GM11168 (cell line): ENCODE measurements around the gene APMAP.

Source experiments
- in situ Hi-C: fragments of 300-500 bp; cut with MboI; formaldehyde crosslinking; loops from one replicate; pipeline ENCODE4 v1.12.0; 2022; ENCODE audit warnings: low sequenced_read_pairs; ENCODE audit not compliant: unreplicated experiment

APMAP gene

GRCh38 chr20:24994470-24995368 is 2.2 kb upstream of the APMAP start:
- in situ Hi-C loops = loop anchor here (10.0 kb wide), 1 partner anchor 410 kb away; the partner anchor contains the start of gene GINS1

DNA sequence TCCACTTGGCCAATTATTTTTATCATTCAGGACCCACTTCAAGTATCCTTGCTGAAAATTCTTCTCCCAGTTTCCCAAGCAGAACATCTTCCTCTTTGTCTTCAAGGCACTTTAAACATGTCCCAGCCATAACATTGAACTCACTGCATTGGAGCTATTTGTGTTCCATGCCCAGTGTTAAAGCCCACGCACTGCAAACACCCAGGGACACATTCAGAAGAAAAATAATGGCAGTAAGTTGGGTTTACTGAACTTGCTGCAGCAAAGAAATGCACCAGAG is 1.6 kb upstream of the APMAP start:
- in situ Hi-C loops = loop anchor here (10.0 kb wide), 1 partner anchor 411 kb away; the partner anchor contains the start of gene GINS1

GRCh38 chr20:24993337-24994185 is 1.0 kb upstream of the APMAP start:
- in situ Hi-C loops = loop anchor here (10.0 kb wide), 1 partner anchor 411 kb away; the partner anchor contains the start of gene GINS1

GRCh38 chr20:24991897-24992486 is 559 bp downstream of the APMAP start:
- in situ Hi-C loops = loop anchor here (10.0 kb wide), 1 partner anchor 413 kb away; the partner anchor contains the start of gene GINS1

DNA sequence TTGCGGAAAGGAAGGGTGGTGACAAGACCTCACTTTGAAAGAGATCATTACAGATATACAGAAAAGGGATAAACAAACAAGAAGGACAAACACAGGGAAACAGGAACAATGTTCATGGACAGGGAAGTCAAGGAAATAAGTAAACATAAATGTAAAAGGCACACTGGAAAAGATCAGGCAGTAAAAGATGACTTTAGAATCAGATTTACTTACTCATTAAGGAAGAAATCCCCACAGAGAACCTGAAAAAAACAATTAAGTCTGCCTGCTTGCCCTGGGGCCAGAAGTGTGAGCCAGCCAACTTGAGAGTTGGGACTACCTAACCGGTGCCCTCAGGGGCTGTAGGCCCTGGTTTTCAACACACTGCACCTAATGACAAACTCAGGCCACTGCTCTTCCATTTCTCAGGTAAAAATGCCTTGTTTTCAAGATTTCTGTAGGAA is 1.7 kb downstream of the APMAP start:
- in situ Hi-C loops = loop anchor here (10.0 kb wide), 1 partner anchor 414 kb away; the partner anchor contains the start of gene GINS1

DNA sequence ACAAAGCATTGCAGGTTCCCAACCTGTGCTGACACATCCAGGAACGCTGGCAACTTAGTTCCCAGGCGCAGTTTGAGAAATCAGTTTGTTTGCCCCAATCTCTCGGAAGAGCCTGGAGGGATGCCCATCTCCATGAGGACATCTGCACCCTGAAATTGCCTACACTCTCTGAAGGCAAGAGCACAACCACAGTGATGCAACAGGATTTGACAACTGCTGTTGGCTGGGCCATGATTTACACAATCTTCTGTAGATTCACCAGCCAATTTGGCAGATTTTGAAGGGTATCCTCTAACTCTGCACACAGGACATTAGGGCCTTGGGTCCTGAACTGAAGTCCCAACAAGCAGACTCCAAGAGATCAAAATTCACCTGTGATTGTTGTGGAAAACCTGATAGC is 3.4 kb downstream of the APMAP start:
- in situ Hi-C loops = no loop called here

- in situ Hi-C loops = no loop called here
These were observed 4.4 kb downstream of the APMAP start for GRCh38 chr20:24987873-24988835.

GRCh38 chr20:24987244-24987643 is 5.3 kb downstream of the APMAP start:
- in situ Hi-C loops = no loop called here

DNA sequence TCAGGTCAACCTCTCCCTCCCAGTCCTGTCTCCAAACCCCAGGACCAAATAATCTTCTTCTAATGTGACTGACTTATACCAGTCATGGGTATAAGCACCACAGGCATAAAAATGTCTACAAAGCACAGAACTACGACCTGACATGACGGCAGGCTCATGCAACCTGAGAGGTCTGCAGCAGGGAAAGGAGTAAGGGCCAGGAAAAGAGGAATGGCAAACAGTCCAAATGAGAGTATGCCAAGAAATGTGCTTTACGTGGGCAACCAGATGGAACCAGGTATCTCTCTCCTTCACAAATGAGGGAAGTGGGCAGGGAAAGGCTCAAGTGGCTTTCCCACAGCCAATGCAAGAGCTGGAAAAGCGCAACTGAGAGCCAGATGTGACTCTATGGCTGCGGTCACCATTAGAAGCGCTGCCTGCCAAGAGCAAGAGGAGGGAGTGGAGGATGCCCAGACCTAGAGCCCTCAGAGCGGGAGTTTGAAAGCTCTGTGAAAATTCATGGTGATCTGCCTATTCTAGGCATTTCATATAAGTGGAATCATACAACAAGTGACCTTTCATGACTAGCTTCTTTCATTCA is 6.0 kb downstream of the APMAP start:
- in situ Hi-C loops = no loop called here

- in situ Hi-C loops = no loop called here
These were observed 6.7 kb downstream of the APMAP start for GRCh38 chr20:24985802-24986201.

DNA sequence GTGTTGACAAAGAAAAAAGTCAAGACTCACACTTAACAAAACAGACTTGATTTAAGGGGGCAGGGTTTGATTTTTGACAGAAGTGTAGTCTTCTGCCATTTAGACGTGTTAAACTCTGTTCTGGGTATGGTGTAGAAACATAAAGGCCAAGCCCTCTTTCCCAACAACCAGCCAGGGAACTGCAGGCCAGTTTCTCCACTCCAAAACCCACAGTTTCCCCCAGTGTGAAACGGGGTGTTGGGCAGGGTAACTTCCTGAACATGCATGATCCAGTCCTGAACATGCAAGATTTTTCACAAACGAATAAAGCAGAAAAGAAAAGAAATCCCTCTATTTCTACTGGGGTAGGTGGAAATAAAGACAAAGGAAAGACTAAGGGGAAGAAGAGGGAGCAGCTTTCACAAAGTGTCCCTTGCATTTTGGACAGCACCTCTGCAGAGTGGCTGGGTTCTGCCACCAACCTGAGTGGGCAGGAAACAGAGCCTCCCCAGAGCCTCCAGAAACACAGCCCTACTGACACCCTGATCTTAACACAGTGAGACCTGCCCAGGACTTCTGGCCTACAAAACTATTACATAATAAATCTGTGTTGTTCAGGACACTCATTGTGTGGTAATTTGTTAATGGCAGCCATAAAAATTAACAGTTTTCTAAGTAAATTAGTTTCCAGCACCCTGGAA is 7.5 kb downstream of the APMAP start:
- in situ Hi-C loops = no loop called here

GRCh38 chr20:24983896-24984295 is 8.7 kb downstream of the APMAP start:
- in situ Hi-C loops = no loop called here

DNA sequence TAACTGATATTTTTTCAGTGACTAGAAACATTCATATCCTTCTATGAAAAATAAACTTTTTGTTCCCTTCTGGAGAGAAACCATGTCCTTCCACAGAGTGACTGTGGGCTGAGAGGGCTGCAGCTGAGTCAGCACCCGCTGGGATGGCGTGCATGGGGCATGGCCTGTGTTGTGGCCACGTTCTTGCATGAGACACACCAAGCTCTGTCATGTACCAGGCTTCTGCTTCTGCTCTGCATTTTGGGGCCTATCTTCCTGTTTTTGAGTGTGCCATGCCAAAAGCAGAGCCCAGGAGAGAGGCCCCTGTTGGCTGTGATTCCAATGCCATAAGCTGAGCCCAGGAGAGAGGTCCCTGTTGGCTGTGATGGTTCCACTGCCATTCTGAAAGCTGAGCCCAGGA is 10.8 kb downstream of the APMAP start:
- in situ Hi-C loops = no loop called here

DNA sequence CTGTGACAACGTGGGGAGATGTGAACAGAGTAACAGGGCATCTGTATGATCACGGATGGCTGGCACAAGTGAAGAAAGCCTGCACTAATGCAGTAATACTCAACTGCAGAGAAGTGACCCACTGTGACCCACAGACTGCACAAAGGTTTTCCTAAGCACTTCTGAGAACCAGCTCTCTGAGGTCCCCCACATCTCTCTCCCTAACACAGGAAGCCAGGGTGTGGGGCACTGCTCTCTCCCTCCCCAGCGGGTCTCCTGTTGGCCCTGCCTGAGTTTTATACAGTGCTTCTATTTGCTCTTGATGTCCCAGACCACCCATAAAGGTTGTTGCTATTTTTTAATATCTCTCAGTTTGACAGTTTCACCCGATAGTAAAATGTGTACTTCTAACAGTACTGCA is 11.3 kb downstream of the APMAP start:
- in situ Hi-C loops = no loop called here

DNA sequence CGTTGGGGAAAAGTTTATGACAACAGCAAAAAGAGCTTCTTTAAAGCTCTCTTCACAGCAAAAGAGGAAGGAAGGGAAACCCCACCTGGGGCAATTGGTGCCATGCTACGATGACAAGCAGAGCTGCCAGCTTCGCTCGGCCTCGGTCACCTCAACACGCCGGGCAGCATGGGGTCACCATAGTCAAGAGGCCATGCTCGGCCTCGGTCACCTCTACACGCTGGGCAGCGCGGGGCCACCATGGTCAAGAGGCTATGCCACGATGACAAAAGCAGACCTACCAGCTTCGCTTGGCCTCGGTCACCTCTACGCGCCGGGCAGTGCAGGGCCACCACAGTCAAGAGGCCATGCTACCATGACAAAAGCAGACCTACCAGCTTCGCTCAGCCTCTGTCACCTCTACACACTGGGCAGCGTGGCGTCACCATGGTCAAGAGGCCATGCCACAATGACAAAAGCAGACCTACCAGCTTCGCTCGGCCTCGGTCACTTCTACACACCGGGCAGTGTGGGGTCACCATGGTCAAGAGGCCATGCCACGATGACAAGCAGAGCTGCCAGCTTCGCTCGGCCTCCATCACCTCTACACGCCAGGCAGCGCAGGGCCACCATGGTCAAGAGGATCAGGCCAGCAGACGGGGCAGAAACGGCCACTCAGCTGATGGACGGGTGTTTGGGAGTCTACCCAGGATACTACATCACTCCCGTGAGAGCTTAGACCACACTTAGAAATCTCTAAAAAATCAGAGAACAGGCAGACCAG is 12.1 kb downstream of the APMAP start:
- in situ Hi-C loops = no loop called here

DNA sequence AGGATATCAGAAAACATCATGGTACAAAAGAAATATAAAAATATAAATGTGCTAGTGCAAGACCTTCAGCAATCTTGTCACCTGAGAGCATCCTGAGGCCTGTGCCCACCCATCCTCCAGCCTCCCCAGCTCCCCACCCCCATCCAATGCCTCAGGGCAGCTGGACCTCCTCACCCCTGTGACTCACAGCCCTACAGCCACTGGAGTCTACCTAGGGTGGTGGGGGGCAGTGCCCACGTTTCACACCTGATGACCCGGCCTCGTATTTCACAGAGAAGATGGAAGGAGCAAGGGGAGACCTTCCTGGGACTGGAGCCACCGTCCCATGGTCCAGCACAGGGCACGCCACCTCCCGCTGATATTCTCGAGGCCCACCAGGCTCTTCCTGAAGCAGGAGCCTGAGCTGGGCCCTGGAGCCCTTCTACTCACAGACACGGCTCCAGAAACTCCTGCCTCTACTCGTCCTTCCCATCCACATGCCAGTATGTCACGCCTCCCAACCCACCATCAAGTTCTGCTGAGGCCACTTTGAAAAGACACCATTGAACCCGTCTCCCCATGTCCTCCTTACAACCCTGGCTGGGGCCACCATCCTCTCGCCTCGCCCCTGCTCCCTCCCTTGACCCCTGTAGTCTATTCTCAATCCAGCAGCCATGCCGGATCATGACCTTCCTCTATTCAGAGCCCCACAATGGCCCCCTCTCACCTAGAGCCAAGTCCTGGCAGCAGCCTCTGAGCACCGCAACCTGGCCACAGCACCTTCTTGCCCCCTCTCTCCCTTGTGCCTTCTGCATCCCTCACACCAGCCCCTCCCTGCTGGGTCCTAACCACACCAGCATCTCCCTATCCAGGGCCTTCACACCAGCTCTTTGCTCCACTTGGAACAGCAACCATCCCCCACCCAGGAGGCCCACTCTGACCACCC is 13.3 kb downstream of the APMAP start:
- in situ Hi-C loops = no loop called here

DNA sequence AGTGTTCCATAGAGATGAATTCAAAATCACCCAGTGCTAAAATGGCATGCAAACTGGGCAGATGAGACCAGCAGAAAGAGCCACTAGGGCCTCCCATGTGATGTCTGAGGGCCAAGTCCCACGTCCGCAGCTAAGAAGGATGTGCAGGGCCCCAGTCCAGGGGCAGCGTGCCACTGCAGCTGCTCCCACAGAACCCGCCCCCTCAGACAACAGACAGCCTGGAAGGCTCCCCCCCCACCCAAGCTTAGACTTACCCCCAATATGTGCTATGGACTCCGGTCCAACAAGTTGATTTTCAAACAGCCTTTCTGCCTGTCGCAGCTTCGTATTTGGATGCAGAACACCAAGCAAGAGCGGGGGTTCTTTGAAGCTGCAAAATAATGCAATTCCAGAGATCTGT is 14.0 kb downstream of the APMAP start:
- in situ Hi-C loops = no loop called here
